Measurements from ENCODE around the gene VCP.

DNA sequence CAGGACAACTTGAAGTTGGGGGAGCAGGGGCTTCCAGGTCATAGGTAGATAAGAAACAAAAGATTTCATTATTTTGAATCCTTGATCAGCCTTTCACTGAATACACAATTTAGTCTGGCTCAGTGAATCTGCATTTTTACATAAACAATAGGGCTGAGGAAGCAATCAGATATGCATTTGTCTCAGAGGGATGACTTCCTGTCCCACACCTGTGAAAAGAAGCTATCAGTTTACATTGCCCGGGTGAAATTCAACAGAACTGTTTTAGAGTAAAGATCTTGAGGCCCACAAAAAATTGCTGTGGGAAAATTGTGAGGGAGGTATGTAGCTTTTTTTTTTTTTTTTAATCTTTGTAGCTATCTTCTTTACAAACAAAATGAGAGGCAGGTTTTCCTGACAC, 44.6 kb downstream of the VCP start:
- TF ChIP-seq, protein P1, sequence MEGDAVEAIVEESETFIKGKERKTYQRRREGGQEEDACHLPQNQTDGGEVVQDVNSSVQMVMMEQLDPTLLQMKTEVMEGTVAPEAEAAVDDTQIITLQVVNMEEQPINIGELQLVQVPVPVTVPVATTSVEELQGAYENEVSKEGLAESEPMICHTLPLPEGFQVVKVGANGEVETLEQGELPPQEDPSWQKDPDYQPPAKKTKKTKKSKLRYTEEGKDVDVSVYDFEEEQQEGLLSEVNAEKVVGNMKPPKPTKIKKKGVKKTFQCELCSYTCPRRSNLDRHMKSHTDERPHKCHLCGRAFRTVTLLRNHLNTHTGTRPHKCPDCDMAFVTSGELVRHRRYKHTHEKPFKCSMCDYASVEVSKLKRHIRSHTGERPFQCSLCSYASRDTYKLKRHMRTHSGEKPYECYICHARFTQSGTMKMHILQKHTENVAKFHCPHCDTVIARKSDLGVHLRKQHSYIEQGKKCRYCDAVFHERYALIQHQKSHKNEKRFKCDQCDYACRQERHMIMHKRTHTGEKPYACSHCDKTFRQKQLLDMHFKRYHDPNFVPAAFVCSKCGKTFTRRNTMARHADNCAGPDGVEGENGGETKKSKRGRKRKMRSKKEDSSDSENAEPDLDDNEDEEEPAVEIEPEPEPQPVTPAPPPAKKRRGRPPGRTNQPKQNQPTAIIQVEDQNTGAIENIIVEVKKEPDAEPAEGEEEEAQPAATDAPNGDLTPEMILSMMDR (IDR thresholded peaks at IDR 0.05; ENCODE audit: low read length): no peak
- no peak for TF ChIP-seq EZH2 (IDR thresholded peaks at IDR 0.05; ENCODE audit: borderline replicate concordance, low read length)
